Osteoblast (primary cell): ENCODE data around the gene DNAJC16. TPM values are rescaled to one million over a fixed set of nuclear protein-coding genes. Genes with fewer than 3 reads are reported as not detected.

Experiments
- DNase-seq: peaks from one replicate; pipeline ENCODE4 v3.0.0; 2011; ENCODE audit warnings: low spot score, mixed read lengths; ENCODE audit not compliant: insufficient read length; ENCODE audit errors: missing footprints
- H2AFZ ChIP-seq: 2 replicates; pipeline ENCODE4 v1.6.0; 2011; ENCODE audit warnings: mild to moderate bottlenecking, low read length
- H3K27ac ChIP-seq: 2 replicates; pipeline ENCODE4 v1.5.1; 2011; ENCODE audit warnings: mild to moderate bottlenecking, low read depth, low read length, moderate library complexity
- H3K27me3 ChIP-seq: 2 replicates; pipeline ENCODE4 v1.6.0; 2012; ENCODE audit warnings: mild to moderate bottlenecking, control low read depth, inconsistent platforms, low read length, moderate library complexity; ENCODE audit not compliant: insufficient read depth
- H3K36me3 ChIP-seq: 2 replicates; pipeline ENCODE4 v1.5.1; 2011; ENCODE audit warnings: mild to moderate bottlenecking, low read length, control low read depth, moderate library complexity; ENCODE audit not compliant: insufficient read depth
- H3K4me1 ChIP-seq: 2 replicates; pipeline ENCODE4 v1.5.1; 2011; ENCODE audit warnings: mild to moderate bottlenecking, low read length, control low read depth, moderate library complexity; ENCODE audit not compliant: insufficient read depth
- H3K4me2 ChIP-seq: 2 replicates; pipeline ENCODE4 v1.6.0; 2011; ENCODE audit warnings: mild to moderate bottlenecking, low read length; ENCODE audit not compliant: insufficient read depth
- H3K4me3 ChIP-seq: fragments of 200-600 bp; sonication (generic); 3 replicates; pipeline ENCODE4 v1.5.1; 2012; ENCODE audit warnings: mild to moderate bottlenecking, low read length, inconsistent platforms; ENCODE audit not compliant: insufficient read depth
- H3K79me2 ChIP-seq: 2 replicates; pipeline ENCODE4 v1.6.0; 2012; ENCODE audit warnings: mild to moderate bottlenecking, low read length, control low read depth, inconsistent platforms; ENCODE audit not compliant: insufficient read depth
- H3K9me3 ChIP-seq: 2 replicates; pipeline ENCODE4 v1.5.1; 2011; ENCODE audit warnings: low read depth, low read length, control low read depth
- H4K20me1 ChIP-seq: 2 replicates; pipeline ENCODE4 v1.6.0; 2012; ENCODE audit warnings: mild to moderate bottlenecking, low read length, control low read depth; ENCODE audit not compliant: insufficient read depth
- total RNA-seq: library from RNA; depleted of rRNA; stranded (reverse); fragments of >200 nt; gene quantifications from 2 replicates; pipeline ENCODE4 v1.2.3, GENCODE V29; 2012
- TF ChIP-seq, protein P1 (sequence below): IDR thresholded peaks from 2 replicates; pipeline ENCODE4 v1.5.1; 2011; ENCODE audit warnings: mild to moderate bottlenecking, low read depth, low read length, moderate library complexity; ENCODE audit errors: extremely low read depth

Gene DNAJC16
- total RNA-seq, 1 donor: 19.2 TPM

DNA sequence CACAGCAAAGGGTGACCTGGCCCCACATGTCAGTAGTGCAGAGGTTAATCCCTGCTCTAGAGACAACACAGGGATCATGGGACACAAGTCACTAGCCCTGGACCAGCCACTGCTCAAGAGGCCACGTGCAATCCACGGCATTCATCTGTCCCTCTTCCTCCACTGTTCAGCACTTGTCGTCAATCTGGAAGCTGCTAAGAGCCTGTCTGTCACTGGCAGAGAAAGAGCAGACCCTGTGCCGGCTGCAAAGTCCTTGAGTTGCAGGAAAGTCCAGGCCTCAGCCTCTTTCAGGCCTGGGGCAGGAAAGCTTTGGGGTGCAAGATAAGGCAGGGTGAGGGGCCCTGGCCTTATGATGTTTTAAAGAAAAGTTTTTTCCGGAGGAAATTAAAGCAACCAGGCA lies 34.1 kb upstream of the DNAJC16 start:
- H4K20me1 ChIP-seq: no peaks in the 10 kb centered on the region
- no peaks in the 10 kb centered on the region for H3K27me3 ChIP-seq
- H2AFZ ChIP-seq: no peak overlapping the region
- H3K27ac ChIP-seq: no peak overlapping the region
- H3K9me3 ChIP-seq: no peaks in the 10 kb centered on the region
- H3K36me3 ChIP-seq: no peaks in the 10 kb centered on the region
- no peaks in the 10 kb centered on the region for H3K4me1 ChIP-seq
- DNase-seq: no peak
- TF ChIP-seq, protein P1, sequence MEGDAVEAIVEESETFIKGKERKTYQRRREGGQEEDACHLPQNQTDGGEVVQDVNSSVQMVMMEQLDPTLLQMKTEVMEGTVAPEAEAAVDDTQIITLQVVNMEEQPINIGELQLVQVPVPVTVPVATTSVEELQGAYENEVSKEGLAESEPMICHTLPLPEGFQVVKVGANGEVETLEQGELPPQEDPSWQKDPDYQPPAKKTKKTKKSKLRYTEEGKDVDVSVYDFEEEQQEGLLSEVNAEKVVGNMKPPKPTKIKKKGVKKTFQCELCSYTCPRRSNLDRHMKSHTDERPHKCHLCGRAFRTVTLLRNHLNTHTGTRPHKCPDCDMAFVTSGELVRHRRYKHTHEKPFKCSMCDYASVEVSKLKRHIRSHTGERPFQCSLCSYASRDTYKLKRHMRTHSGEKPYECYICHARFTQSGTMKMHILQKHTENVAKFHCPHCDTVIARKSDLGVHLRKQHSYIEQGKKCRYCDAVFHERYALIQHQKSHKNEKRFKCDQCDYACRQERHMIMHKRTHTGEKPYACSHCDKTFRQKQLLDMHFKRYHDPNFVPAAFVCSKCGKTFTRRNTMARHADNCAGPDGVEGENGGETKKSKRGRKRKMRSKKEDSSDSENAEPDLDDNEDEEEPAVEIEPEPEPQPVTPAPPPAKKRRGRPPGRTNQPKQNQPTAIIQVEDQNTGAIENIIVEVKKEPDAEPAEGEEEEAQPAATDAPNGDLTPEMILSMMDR: no peak
- no peaks in the 10 kb centered on the region for H3K79me2 ChIP-seq
- no peak overlapping the region for H3K4me3 ChIP-seq
- no peak overlapping the region for H3K4me2 ChIP-seq

DNA sequence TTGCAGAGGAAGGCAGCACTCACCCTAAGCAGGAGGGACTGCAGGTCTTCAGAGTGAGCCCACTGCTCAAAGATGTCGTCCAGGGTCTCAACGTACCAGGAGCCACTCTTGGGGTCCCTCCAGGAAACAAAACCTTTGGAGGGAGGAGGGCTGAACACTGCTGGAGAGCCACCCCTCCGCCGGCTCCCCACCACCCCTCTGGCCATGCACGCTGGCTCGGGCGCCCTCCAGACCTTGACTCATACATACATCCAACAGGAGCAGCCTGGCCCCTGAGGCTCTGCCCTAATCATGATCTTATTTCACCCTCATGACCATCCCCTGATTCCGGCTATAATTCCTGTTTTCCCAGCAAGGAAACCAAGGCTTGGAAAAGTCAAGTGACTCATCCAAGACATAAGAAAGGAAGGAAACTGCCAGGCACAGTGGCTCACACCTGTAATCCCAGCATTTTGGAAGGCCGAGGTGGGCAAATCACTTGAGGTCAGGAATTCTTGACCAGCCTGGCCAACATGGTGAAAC lies 32.7 kb upstream of the DNAJC16 start:
- no peak overlapping the region for H2AFZ ChIP-seq
- no peak for DNase-seq
- H3K4me3 ChIP-seq: no peak overlapping the region
- H3K27ac ChIP-seq: no peak overlapping the region
- no peak overlapping the region for H3K4me2 ChIP-seq
- no peaks in the 10 kb centered on the region for H3K4me1 ChIP-seq
- no peaks in the 10 kb centered on the region for H3K36me3 ChIP-seq
- no peaks in the 10 kb centered on the region for H3K27me3 ChIP-seq
- H3K79me2 ChIP-seq: no peaks in the 10 kb centered on the region
- H3K9me3 ChIP-seq: no peaks in the 10 kb centered on the region
- TF ChIP-seq, protein P1: no peak
- no peaks in the 10 kb centered on the region for H4K20me1 ChIP-seq

DNA sequence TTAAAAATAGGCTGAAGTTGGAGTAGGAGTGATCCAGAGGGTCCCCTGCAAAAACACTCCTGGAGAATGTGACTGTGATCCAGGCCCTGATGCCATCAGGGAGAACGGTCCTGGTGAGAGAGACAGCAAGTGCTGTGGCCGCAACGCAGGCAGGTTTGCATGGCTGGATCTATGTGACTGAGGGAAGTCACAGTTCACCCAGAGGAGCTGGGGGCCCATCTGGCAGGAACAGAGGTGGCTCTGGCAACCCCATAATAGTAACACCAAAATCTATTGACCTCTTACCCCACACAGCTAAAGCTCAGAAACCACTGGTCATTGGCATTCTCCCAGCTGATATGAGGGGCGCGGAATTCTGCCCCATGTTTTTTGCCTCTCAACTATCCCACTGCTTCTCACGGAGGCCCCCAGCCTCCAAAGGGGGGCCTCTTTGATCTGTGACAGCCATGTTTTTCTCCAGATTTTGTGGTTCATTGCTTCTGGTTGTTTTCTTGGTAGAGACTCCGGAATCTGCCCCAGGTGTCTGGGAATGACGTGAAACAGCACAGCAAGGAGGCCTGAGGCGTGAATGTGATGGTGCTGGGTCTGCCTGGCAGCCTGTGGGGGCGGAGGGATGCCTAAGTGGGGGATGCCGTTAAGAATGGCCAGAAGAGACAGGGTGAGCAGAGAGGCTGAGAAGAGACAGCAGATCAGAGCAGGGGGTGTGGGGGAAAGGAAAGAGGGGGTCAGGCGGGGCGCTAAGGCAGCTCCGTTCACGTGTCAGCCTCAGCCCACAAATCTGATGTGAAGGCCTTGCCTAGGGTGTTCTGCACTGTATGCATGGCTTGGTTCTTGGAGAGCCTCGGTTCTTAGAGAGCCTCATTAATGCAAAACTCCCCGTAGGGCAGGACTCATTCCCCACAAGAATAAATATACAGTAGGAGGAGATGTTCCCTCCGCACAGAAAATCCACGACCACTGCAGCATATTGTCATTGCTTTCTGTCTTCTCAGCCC lies 26.2 kb upstream of the DNAJC16 start:
- DNase-seq: no peak
- Histone ChIP-seq H3K9me3 (no peaks in the 10 kb centered on the region), H3K4me3 (no peak overlapping the region), H3K79me2 (no peaks in the 10 kb centered on the region), H3K36me3 (peaks cover 3% of the 10 kb centered on the region), H3K27me3 (no peaks in the 10 kb centered on the region), H3K27ac (no peak overlapping the region), H3K4me1 (no peaks in the 10 kb centered on the region), H4K20me1 (no peaks in the 10 kb centered on the region), H2AFZ (no peak overlapping the region), H3K4me2 (no peak overlapping the region)
- TF ChIP-seq, protein P1: no peak
